ENCODE measurements around the gene CHERP. TPM values are rescaled to one million over a fixed set of nuclear protein-coding genes. Genes with fewer than 3 reads are reported as not detected.

The CHERP gene
- total and polyA plus RNA-seq, 2 of the 8 experiments (the other 6 are each of a cell fraction or from before 2014, with no cell fraction given): 13.9 to 73.7 TPM

- no peak for TF ChIP-seq RXRA (IDR thresholded peaks at IDR 0.05; ENCODE audit: insufficient read depth, low read depth, low read length)
- no peak for TF ChIP-seq SRF (IDR thresholded peaks at IDR 0.05; ENCODE audit: low read depth, low read length)
- no peak for TF ChIP-seq KDM5A (IDR thresholded peaks at IDR 0.05; ENCODE audit: low read length)
Measured at GRCh38 chr19:16540948-16541347, 1.3 kb downstream of the CHERP start (continued).

Measured in H1 (cell line).